Heart left ventricle (tissue), 16 donors: ENCODE data around the gene EFNA5. TPM values are rescaled to one million over a fixed set of nuclear protein-coding genes. Genes with fewer than 3 reads are reported as not detected.

Experiments
- ATAC-seq, 4 donors: fragments of 200-7000 bp; cut with Tn5 transposase; one replicate each; pipeline ENCODE4 v1.9.1; 2020 to 2022; ENCODE audit warnings: moderate library complexity in 4 of 4, mild to moderate bottlenecking in 3 of 4, moderate number of reproducible peaks in 1 of 4
- DNase-seq, 5 donors: peaks; one replicate each; pipeline ENCODE4 v3.0.0-alpha.2; 2020
- H3K27ac ChIP-seq, 12 donors: fragments of 200-600 bp; sonication (generic) in 4 of 12; one replicate each; pipeline versions ENCODE4 v1.5.0 to v1.8.0; 2016 to 2022; ENCODE audit warnings: mild to moderate bottlenecking in 2 of 12
- H3K27me3 ChIP-seq, 9 donors: fragments of 200-600 bp; sonication (generic) in 2 of 9; one replicate each; pipeline versions ENCODE4 v1.5.1 to v1.8.0; 2016 to 2022; ENCODE audit warnings: mild to moderate bottlenecking in 3 of 9
- H3K36me3 ChIP-seq, 9 donors: fragments of 200-600 bp; sonication (generic) in 2 of 9; one replicate each; pipeline versions ENCODE4 v1.5.0 to v1.8.0; 2018 to 2022; ENCODE audit warnings: mild to moderate bottlenecking in 2 of 9
- H3K4me1 ChIP-seq, 12 donors: fragments of 200-600 bp; sonication (generic) in 4 of 12; one replicate each; pipeline versions ENCODE4 v1.5.0 to v1.8.0; 2016 to 2022; ENCODE audit warnings: mild to moderate bottlenecking in 3 of 12
- H3K4me3 ChIP-seq, 12 donors: fragments of 200-600 bp; sonication (generic) in 4 of 12; one replicate each; pipeline versions ENCODE4 v1.5.0 to v1.8.0; 2017 to 2022; ENCODE audit warnings: mild to moderate bottlenecking in 9 of 12, moderate library complexity in 4 of 12
- H3K9me3 ChIP-seq, 12 donors: fragments of 200-600 bp; sonication (generic) in 4 of 12; one replicate each; pipeline versions ENCODE4 v1.5.0 to v1.8.0; 2016 to 2022; ENCODE audit warnings: mild to moderate bottlenecking in 1 of 12
- CTCF ChIP-seq, 12 donors: fragments of 200-600 bp; sonication (generic) in 4 of 12; IDR thresholded peaks; one replicate each; pipeline versions ENCODE4 v1.5.0 to v1.8.0; 2018 to 2022; ENCODE audit warnings: antibody characterized with exemption in 12 of 12, mild to moderate bottlenecking in 5 of 12
- POLR2A ChIP-seq, 2 donors: fragments of 450-650 bp; IDR thresholded peaks; one replicate each; pipeline ENCODE4 v1.6.1; 2017; ENCODE audit warnings: antibody characterized with exemption in 2 of 2, mild to moderate bottlenecking in 2 of 2, moderate library complexity in 2 of 2
- WGBS, 4 donors: extraction: QIAGEN DNeasy Blood & Tissue Kit in 2 of 4; methylation state at CpG; one replicate each; pipeline versions ENCODE4 v1.1.5 to v1.1.7; 2013 to 2018; 5-methylcytosine and 5-hydroxymethylcytosine counted together
- intact Hi-C, 10 donors: fragments of 100-400 bp; cut with DNase I; formaldehyde crosslinking; loops; one replicate each; pipeline versions ENCODE4 v1.11.1 to v1.14.2; 2022
- polyA plus RNA-seq, 2 donors: library from polyadenylated mRNA; stranded (reverse); fragments of 200-250 nt; gene quantifications; one replicate each; pipeline ENCODE4 v1.2.3, GENCODE V29; 2013
- total RNA-seq, 9 donors: library from RNA; depleted of rRNA in 2 of 9; stranded (reverse); fragments of >200 nt in 2 of 9; fragmentation: NEBNext Ultra II Directional in 3 of 9; extraction: Animal tissue kit (Norgen Biotek cat#: 25700) in 3 of 9; gene quantifications; one replicate each; pipeline versions ENCODE4 v1.1.0 to v1.2.4, GENCODE V29; 2016 to 2023
- donor health status: ischemic (EF 13 %, LVEDD 7.1; RV severe dilation, severe dysfunction).
- donor health status: healthy with polysubstance abuse.
- donor health status: DM: no; HTN: yes; CAD: no.
- donor health status: DM: no; HTN: no; CAD: no.
- donor health status: ischemic (EF 25% LVEDD 6.9; RV normal size, moderate dysfunction).
- donor health status: ischemic (EF 25% LVEDD 5.7; RV mildly dilated, moderate dysfunction).
- donor health status: healthy.
- donor health status: DM: yes; HTN: yes; CAD: no.
- donor health status: ischemic (EF 35%, LVEDD 5.7; RV mildly dilated, moderate dysfunction).
- donor health status: nonischemic (EF 11% LVEDD 7.7; RV severe dilation, severe dysfunction).
- donor health status: DM: yes; HTN: yes; CAD: no.
- donor health status: PGD.
- donor health status: ischemic (EF 29% LVEDD 5.4; RV normal size, mild dysfunction).
- donor health status: nonischemic (EF 23%, LVEDD 6.1; RV moderate dilation, normal function).

EFNA5 gene
- total and polyA plus RNA-seq, 11 donors: 6.1 to 58.4 (median 28.3) TPM

DNA sequence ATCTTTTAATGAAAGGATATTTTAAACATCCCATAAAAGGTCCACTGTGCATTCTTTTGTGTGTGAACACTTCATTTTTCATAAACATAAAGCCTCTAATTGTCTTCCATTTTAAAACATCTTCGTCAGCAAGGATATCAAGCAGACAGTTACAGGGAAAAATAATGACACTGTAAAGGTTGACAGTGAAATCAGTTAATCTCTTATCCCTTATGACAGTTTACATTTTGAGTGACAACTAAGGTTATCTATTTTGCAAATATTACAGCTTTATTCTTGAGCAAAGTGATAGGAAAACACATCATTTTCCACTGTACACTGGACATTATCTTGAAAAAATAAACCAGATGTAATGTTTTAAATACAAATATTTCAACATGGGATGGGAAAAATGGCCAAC is 28.7 kb upstream of the EFNA5 start:
- DNase-seq (no peak), ATAC-seq (no peak)
- no peaks in the 10 kb centered on the region for H3K36me3 ChIP-seq
- H3K4me3 ChIP-seq: no peak overlapping the region
- intact Hi-C loops: no loop called here
- no peaks in the 10 kb centered on the region for H3K27me3 ChIP-seq
- TF ChIP-seq CTCF (IDR thresholded peaks at IDR 0.05) (no peak), POLR2A (IDR thresholded peaks at IDR 0.05) (no peak)
- WGBS, 4 donors: 73 to 81% (median 78%) methylated on average over 1 of the region's 1 CpG
- H3K4me1 ChIP-seq: no peaks in the 10 kb centered on the region
- no peaks in the 10 kb centered on the region for H3K9me3 ChIP-seq
- H3K27ac ChIP-seq: no peak overlapping the region

DNA sequence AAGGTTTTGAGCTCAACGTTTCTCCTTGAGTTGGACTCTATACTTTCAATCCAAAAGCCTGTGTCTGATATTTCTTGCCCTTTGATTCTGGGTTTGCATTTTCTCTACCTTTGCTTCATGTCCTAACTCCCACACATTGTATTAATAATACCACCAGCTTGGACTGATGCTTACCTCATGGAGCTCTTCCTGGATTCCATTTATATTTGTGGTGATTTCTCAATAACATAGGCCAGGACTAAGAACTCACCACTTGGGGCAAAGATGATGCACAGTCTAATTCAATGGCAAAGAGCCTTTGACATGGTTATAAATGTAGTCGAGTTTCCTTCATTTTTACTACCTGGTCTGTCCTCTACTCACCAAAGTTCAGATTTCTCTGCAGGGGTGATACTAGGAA is 27.5 kb upstream of the EFNA5 start:
- 84 to 94% (median 90%) methylated on average over 2 of the region's 2 CpGs for WGBS, 4 donors
- H3K27me3 ChIP-seq: no peaks in the 10 kb centered on the region
- H3K4me1 ChIP-seq: no peaks in the 10 kb centered on the region
- H3K36me3 ChIP-seq: no peaks in the 10 kb centered on the region
- DNase-seq: no peak
- no peak for TF ChIP-seq POLR2A (IDR thresholded peaks at IDR 0.05)
- no peak for TF ChIP-seq CTCF (IDR thresholded peaks at IDR 0.05)
- ATAC-seq: no peak
- no peak overlapping the region for H3K27ac ChIP-seq
- intact Hi-C loops: no loop called here
- no peak overlapping the region for H3K4me3 ChIP-seq
- peaks cover 0 to 4% (median 0%) of the 10 kb centered on the region in 12 donors for H3K9me3 ChIP-seq

DNA sequence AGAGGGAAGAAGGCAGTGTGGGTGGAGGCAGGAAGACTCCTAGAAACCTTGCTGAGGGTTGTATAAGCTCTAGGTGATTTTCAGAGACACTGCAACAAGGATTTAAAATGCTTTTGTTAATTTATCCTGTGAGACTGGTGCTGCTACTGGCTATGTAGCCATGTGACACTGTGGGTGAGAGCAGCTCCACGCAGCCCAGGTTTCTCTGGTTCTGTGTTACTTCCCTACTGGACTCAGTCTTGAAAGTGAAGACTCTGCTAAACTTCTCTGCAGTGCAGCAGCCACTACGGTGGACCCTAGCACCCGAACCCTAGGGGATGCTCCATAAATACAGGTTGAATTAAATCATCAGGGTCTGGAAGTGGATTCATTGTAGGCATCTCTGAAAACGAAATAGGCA is 25.8 kb upstream of the EFNA5 start:
- no peak overlapping the region for H3K4me3 ChIP-seq
- ATAC-seq (no peak), DNase-seq (no peak)
- H3K4me1 ChIP-seq: no peaks in the 10 kb centered on the region
- intact Hi-C loops: no loop called here
- H3K27me3 ChIP-seq: no peaks in the 10 kb centered on the region
- peaks cover 0 to 19% (median 0%) of the 10 kb centered on the region in 12 donors for H3K9me3 ChIP-seq
- H3K36me3 ChIP-seq: no peaks in the 10 kb centered on the region
- whole genome bisulfite sequencing, 4 donors: 72 to 81% (median 78%) methylated on average over 4 of the region's 4 CpGs
- H3K27ac ChIP-seq: no peak overlapping the region
- TF ChIP-seq POLR2A (IDR thresholded peaks at IDR 0.05) (no peak), CTCF (IDR thresholded peaks at IDR 0.05) (no peak)

- whole genome bisulfite sequencing, 4 donors: 53 to 66% (median 60%) methylated on average over 4 of the region's 4 CpGs
These were observed 25.3 kb upstream of the EFNA5 start for GRCh38 chr5:107696080-107696479.

More at GRCh38 chr5:107696080-107696479, 25.3 kb upstream of the EFNA5 start:
- DNase-seq: no peak
- no peak for ATAC-seq
- intact Hi-C loops: no loop called here
- H3K27ac ChIP-seq: no peak overlapping the region
- H3K4me1 ChIP-seq: no peaks in the 10 kb centered on the region
- TF ChIP-seq POLR2A (IDR thresholded peaks at IDR 0.05) (no peak), CTCF (IDR thresholded peaks at IDR 0.05) (no peak)
- no peaks in the 10 kb centered on the region for H3K27me3 ChIP-seq
- H3K9me3 ChIP-seq: peaks cover 0 to 19% (median 0%) of the 10 kb centered on the region in 12 donors
- no peak overlapping the region for H3K4me3 ChIP-seq
- H3K36me3 ChIP-seq: no peaks in the 10 kb centered on the region
